ENCODE measurements around the gene RARB. TPM values are rescaled to one million over a fixed set of nuclear protein-coding genes. Genes with fewer than 3 reads are reported as not detected.

The RARB gene
- total RNA-seq, 1 experiment from 2014 or later = not detected

GRCh38 chr3:25462495-25462894, 34.4 kb downstream of the RARB start:
- DNase-seq (no peak), ATAC-seq (no peak)
- no peak overlapping the region for H3K9ac ChIP-seq (ENCODE audit: low read length)
- H3K27ac ChIP-seq (ENCODE audit: low read length) = no peak overlapping the region
- no peaks in the 10 kb centered on the region for H3K36me3 ChIP-seq (ENCODE audit: low read depth, low read length)
- intact Hi-C loops (cut with micrococcal nuclease) = no loop called here
- ChIA-PET CTCF (no interaction called here), POLR2A (ENCODE audit: unreplicated experiment) (no interaction called here)
- no peaks in the 10 kb centered on the region for H3K9me3 ChIP-seq (ENCODE audit: low read length)
- H2AFZ ChIP-seq (ENCODE audit: low read length) = no peak overlapping the region
- H3F3A ChIP-seq (ENCODE audit: low read length, unreplicated experiment) = no peaks in the 10 kb centered on the region
- H3K4me2 ChIP-seq (ENCODE audit: low read length) = no peak overlapping the region
- no TSS peak for BruUV-seq (replicated peaks)
- no peaks in the 10 kb centered on the region for H4K20me1 ChIP-seq (ENCODE audit: low read length)
- no peak overlapping the region for H3K4me3 ChIP-seq (ENCODE audit: low read length)
- H3K4me1 ChIP-seq (ENCODE audit: insufficient read depth, low read length) = peaks cover 3% of the 10 kb centered on the region; the same call in 1 of the 2 replicates
- peaks cover 14% of the 10 kb centered on the region; the same call in 1 of the 2 replicates for H3K27me3 ChIP-seq (ENCODE audit: low read length)
- H3K79me2 ChIP-seq (ENCODE audit: low read length) = no peaks in the 10 kb centered on the region
- no peaks in the 10 kb centered on the region for H3K9me2 ChIP-seq (replicated peaks; ENCODE audit: low read length)
- TF ChIP-seq, protein P1, sequence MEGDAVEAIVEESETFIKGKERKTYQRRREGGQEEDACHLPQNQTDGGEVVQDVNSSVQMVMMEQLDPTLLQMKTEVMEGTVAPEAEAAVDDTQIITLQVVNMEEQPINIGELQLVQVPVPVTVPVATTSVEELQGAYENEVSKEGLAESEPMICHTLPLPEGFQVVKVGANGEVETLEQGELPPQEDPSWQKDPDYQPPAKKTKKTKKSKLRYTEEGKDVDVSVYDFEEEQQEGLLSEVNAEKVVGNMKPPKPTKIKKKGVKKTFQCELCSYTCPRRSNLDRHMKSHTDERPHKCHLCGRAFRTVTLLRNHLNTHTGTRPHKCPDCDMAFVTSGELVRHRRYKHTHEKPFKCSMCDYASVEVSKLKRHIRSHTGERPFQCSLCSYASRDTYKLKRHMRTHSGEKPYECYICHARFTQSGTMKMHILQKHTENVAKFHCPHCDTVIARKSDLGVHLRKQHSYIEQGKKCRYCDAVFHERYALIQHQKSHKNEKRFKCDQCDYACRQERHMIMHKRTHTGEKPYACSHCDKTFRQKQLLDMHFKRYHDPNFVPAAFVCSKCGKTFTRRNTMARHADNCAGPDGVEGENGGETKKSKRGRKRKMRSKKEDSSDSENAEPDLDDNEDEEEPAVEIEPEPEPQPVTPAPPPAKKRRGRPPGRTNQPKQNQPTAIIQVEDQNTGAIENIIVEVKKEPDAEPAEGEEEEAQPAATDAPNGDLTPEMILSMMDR (conservative IDR thresholded peaks at IDR 0.05; ENCODE audit: low read depth, low read length) = no peak
- TF ChIP-seq EZH2 (IDR thresholded peaks at IDR 0.05; ENCODE audit: low read length, unreplicated experiment) (no peak), EZH2phosphoT487 (IDR thresholded peaks at IDR 0.05; ENCODE audit: borderline replicate concordance, low read length) (no peak)

- no peaks in the 10 kb centered on the region for H4K20me1 ChIP-seq (ENCODE audit: low read length)
- no TSS peak for BruUV-seq (replicated peaks)
- no peak overlapping the region for H3K4me2 ChIP-seq (ENCODE audit: low read length)
- ChIA-PET POLR2A (ENCODE audit: unreplicated experiment) (no interaction called here), CTCF (no interaction called here)
- DNase-seq (no peak), ATAC-seq (no peak)
- H3K27me3 ChIP-seq (ENCODE audit: low read length) = peaks cover 10% of the 10 kb centered on the region; the same call in 1 of the 2 replicates
- no peak overlapping the region for H2AFZ ChIP-seq (ENCODE audit: low read length)
- H3K27ac ChIP-seq (ENCODE audit: low read length) = no peak overlapping the region
- no peaks in the 10 kb centered on the region for H3F3A ChIP-seq (ENCODE audit: low read length, unreplicated experiment)
- no peak overlapping the region for H3K4me3 ChIP-seq (ENCODE audit: low read length)
- no peaks in the 10 kb centered on the region for H3K9me3 ChIP-seq (ENCODE audit: low read length)
- TF ChIP-seq EZH2 (IDR thresholded peaks at IDR 0.05; ENCODE audit: low read length, unreplicated experiment) (no peak), EZH2phosphoT487 (IDR thresholded peaks at IDR 0.05; ENCODE audit: borderline replicate concordance, low read length) (no peak)
- TF ChIP-seq, protein P1 (conservative IDR thresholded peaks at IDR 0.05; ENCODE audit: low read depth, low read length) = no peak
- no peaks in the 10 kb centered on the region for H3K4me1 ChIP-seq (ENCODE audit: insufficient read depth, low read length)
- H3K36me3 ChIP-seq (ENCODE audit: low read depth, low read length) = no peaks in the 10 kb centered on the region
- H3K9me2 ChIP-seq (replicated peaks; ENCODE audit: low read length) = no peaks in the 10 kb centered on the region
- intact Hi-C loops (cut with micrococcal nuclease) = no loop called here
- H3K79me2 ChIP-seq (ENCODE audit: low read length) = no peaks in the 10 kb centered on the region
- no peak overlapping the region for H3K9ac ChIP-seq (ENCODE audit: low read length)
Measured at GRCh38 chr3:25463836-25464418, 35.9 kb downstream of the RARB start.

DNA sequence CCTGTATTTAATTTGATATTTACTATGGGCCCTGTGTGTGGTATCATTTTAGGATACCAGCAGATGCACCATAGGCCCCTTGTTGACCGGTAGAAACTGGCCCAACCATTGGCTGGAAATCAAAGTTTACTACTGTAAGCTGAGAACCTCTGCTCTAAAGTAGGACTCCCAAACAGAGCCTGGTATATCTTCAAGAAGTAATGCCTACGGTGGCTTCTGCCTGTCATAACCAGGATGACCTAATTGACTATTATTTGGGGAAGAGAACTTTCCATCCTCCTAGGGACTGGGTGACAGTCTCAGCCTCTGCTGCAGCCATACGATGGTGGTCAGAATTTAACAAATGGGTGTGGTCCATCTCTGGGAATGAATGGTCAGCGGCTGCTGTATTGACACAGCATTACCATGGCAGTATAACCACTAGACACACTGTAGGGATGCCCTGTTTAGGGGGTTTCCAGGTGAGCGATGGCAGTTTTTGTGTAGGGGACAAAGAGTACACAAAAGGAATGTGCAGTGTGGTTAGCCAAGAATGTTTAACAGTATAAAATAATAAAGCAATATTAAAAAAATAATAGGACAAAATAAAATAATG, 37.3 kb downstream of the RARB start:
- Histone ChIP-seq H3K4me1 (ENCODE audit: insufficient read depth, low read length) (no peaks in the 10 kb centered on the region), H3K27ac (ENCODE audit: low read length) (no peak overlapping the region), H3K79me2 (ENCODE audit: low read length) (no peaks in the 10 kb centered on the region), H3K36me3 (ENCODE audit: low read depth, low read length) (no peaks in the 10 kb centered on the region), H3K9me2 (replicated peaks; ENCODE audit: low read length) (no peaks in the 10 kb centered on the region), H3K9ac (ENCODE audit: low read length) (no peak overlapping the region), H3K27me3 (ENCODE audit: low read length) (peaks cover 10% of the 10 kb centered on the region; the same call in 1 of the 2 replicates), H2AFZ (ENCODE audit: low read length) (no peak overlapping the region), H3F3A (ENCODE audit: low read length, unreplicated experiment) (no peaks in the 10 kb centered on the region), H3K4me2 (ENCODE audit: low read length) (no peak overlapping the region), H3K9me3 (ENCODE audit: low read length) (no peaks in the 10 kb centered on the region), H3K4me3 (ENCODE audit: low read length) (no peak overlapping the region), H4K20me1 (ENCODE audit: low read length) (no peaks in the 10 kb centered on the region)
- BruUV-seq (replicated peaks) = no TSS peak
- ChIA-PET POLR2A (ENCODE audit: unreplicated experiment) (no interaction called here), CTCF (no interaction called here)
- intact Hi-C loops (cut with micrococcal nuclease) = no loop called here
- TF ChIP-seq, protein P1 (conservative IDR thresholded peaks at IDR 0.05; ENCODE audit: low read depth, low read length) = no peak
- TF ChIP-seq EZH2phosphoT487 (IDR thresholded peaks at IDR 0.05; ENCODE audit: borderline replicate concordance, low read length) (no peak), EZH2 (IDR thresholded peaks at IDR 0.05; ENCODE audit: low read length, unreplicated experiment) (no peak)
- DNase-seq = no peak
- ATAC-seq = no peak

Data from PC-3 (cell line).